ENCODE measurements around the gene MUC20.
"Not testable (repeated sequence)": the region's sequence is repeated elsewhere in the genome, so short reads cannot be mapped to it uniquely, and the experiment has no call there.

DNA sequence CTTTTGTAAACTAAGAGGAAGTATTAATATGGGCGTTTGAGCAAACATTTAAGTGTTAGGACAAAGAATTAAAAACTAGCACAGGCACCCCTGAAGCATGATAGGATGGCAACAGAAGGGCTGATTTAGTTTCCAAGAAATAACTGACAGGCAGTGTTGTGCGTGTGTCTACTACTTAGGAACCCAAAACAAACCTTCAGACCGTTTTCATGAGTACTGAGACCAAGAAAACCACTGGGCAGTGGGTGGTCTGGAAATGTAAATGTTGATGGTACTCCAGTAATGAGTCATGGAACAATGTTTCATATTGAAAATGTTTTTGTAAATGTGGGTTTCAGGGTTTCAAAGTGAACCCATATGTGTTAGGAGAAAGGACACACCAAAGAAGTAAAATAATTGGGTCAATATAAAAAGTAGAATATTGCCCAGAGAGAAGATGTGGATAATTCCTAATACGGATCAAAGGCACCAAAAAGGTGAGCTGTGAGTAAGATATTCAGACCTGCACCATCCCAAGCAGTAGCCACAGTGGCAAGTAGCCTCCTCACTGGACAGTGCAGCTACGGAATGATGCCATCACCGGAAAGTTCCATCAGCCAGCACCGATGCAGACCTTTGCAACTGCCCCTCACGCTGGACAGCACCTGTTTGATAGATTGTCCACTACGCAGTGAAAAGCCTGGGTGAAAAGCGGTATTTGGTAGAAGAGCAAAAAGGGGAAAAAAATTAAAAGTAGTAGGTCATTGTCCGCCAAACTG, 29.0 kb upstream of the MUC20 start:
- TF ChIP-seq, protein P1, sequence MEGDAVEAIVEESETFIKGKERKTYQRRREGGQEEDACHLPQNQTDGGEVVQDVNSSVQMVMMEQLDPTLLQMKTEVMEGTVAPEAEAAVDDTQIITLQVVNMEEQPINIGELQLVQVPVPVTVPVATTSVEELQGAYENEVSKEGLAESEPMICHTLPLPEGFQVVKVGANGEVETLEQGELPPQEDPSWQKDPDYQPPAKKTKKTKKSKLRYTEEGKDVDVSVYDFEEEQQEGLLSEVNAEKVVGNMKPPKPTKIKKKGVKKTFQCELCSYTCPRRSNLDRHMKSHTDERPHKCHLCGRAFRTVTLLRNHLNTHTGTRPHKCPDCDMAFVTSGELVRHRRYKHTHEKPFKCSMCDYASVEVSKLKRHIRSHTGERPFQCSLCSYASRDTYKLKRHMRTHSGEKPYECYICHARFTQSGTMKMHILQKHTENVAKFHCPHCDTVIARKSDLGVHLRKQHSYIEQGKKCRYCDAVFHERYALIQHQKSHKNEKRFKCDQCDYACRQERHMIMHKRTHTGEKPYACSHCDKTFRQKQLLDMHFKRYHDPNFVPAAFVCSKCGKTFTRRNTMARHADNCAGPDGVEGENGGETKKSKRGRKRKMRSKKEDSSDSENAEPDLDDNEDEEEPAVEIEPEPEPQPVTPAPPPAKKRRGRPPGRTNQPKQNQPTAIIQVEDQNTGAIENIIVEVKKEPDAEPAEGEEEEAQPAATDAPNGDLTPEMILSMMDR (IDR thresholded peaks at IDR 0.05) = not testable (repeated sequence)
- TF ChIP-seq POLR2A (IDR thresholded peaks at IDR 0.05) = not testable (repeated sequence)
